GM19238 (cell line): Measurements from ENCODE around the gene TNFSF10.
"Not testable (repeated sequence)": the region's sequence is repeated elsewhere in the genome, so short reads cannot be mapped to it uniquely, and the experiment has no call there.

Experiments
- DNase-seq: peaks from one replicate; pipeline ENCODE4 v3.0.0; 2011; ENCODE audit warnings: low spot score; ENCODE audit not compliant: insufficient read length

The TNFSF10 gene

DNA sequence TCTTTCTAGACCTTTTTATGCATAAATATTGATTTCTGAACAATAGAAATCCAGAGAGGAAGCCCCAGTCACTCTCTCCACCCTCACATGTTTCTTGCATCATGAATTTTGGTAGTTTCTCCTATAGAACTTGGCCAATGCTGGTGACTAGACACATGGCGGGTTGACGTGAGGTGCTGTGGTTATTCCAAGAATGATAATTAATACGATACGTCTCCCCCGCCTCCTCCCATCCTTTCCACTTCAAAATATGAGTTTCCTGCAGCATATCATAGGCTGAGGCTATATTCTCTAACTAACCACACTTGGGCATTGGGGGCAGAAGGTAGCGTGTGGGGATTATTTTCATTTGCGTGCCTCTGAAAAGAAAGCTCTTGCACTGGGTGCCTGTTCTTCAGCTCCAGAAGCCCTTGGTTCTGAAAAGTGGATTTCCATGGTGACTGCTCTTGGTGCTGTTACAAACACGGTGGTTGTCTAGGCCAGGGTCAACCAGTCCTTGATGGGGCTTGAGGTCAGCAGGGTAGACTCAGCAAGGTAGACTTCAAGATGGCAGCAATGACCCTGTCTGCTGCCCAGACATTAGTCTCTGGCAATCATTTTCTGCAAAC is 5.3 kb downstream of the TNFSF10 start:
- DNase-seq, result no peak

DNA sequence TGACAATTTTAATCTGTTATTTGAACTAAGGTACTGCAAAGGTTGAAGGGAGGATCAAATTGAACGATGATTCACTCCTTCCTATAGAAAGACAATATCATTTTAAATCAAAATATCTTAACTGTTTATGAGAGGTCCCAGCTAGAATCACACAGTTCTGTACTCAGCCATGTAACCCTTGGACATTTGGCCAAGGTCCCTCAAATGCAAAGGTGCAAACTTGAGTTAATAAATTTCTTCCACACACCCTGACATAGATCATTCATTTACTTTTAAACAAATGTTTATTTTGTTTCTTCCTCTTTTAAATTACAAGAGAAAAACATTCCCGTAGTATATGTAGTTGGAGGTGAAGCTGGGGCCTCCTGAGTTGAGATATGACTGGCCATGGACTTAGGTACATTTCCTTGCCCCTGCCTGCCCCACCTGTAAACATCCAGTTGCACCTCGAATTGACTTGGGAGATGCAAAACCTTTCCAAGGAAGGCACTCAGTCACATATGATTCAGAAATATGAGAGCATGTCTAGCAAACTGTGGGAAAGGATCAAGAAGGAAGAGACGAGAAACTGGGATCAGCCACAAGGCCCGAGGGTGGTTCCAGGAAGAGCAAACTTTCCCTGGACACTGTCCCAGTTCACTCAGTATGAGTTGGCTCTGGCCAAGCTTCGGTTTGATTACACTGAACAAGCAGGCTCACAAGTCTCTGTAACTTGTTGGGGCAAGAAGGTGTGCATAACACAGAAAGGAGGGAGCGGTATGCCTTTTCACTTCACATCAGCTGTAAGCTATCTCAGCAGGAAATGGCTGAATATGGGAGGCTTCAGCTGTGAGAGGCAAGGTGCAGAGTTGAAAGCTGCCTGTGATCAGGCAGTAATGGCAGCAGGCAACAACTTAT is 6.7 kb downstream of the TNFSF10 start:
- no peak for DNase-seq

- DNase-seq, result no peak
Observed at GRCh38 chr3:172515130-172515918, 7.9 kb downstream of the TNFSF10 start.

DNA sequence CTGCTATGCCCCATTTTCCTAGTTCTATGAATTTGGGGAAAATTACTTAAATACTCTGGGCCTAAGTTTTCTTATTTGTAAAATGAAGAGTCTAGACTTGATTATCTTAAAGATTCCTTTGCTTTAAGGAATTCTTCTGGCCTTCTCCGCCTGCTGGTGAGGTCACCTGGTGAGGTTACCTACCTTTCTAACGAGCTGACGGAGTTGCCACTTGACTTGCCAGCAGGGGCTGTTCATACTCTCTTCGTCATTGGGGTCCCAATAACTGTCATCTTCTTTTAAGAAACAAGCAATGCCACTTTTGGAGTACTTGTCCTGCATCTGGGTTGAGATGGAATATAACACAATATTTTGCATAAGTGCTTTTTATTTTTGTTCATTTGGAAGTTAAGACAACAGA is 8.6 kb downstream of the TNFSF10 start:
- DNase-seq, result no peak

DNA sequence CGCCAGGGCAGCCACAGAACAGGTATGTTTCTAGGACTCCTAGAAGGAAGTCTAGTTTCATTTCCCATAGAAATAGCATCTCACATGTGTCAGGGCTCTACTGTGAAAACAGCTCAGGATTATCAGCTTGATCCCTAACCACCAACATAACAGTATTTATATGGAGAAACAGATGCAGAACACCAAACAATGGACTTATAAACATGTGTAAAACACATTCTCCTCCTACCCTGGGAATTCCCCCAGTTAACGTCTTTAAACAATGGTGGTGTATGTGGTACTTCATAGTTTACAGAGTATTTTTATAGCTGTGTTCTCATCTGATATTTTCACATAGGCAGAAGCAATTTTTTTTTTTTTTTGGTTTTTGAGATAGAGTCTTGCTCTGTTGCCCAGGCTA is 9.7 kb downstream of the TNFSF10 start:
- no peak for DNase-seq

GRCh38 chr3:172511783-172512762 is 11.2 kb downstream of the TNFSF10 start:
- DNase-seq, result no peak

DNA sequence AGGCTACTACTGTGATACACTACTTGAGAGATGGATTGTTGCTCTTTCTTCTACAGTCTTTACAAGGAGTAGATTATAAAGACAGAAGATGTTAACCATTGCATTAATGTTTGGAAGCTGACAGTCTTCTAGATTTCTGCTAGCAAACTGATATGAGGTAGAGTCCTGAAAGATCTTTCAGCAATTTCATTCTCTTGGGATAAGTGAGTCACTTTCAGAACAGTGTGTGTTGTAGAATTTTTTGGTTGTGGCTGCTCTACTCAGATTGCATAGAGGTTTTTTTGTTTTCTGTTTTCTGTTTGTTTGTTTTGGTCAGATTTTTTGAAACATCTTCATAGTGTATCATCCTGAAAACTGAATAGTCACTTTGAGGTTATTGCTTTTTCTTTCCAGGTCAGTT is 17.1 kb downstream of the TNFSF10 start:
- DNase-seq, result no peak

- no peak for DNase-seq
Observed at GRCh38 chr3:172501540-172501939, 21.7 kb downstream of the TNFSF10 start.

DNA sequence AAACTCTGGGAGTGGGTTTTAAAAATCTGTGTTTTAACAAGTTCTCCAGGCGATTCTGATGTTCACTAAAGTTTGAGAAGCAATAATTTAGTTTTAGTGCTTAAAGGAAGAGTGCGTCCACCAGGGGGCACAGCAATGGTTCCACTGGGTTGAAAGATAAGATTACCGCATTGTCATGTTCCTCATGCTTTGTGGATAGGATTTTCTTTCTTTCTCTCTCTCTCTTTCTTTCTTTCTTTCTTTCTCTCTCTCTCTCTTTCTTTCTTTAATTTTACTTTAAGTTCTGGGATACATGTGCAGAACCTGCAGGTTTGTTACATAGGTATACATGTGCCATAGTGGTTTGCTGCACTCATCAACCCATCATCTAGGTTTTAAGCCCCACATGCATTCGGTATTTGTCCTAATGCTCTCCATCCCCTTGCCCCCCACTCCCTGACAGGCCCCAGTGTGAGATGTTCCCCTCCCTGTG is 33.0 kb downstream of the TNFSF10 start:
- not testable (repeated sequence) for DNase-seq

DNA sequence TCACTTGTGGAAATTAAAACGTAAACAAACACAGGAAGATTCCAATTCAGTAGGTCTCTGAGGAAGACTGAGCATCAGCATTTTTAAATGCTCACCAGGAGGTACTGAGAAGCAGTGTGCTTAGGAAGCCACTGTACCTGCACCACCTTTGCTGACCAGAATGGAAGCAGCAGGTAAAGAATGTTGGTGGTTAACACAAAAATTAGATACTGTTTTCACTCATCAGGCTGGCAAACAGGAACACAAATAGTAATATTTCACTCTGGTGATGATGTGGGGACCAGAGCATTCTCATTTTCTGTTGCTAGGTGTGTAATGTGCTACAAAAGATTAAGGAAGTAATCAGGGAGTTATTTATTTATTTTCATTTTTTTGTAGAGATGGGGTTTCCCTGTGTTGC is 45.1 kb downstream of the TNFSF10 start:
- no peak for DNase-seq

DNA sequence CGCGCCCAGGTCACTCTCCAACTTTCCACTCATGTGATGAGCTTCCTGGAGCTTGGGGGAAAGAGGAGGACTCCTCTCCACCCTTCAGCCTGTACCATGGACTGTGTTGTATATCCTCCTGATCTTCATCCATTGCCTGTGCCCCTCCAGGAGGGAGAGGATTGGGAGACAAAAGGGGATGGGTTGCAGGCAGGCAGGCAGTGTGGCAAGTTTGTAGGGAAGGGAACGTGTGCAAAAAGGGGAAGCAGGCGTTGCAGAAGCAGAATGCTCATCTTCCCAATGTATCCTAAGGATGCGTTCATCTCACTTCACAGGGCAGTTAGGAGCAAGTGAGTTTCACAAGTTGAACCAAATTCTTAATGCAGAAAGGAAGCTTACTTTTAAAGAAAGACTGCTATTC is 46.9 kb downstream of the TNFSF10 start:
- no peak for DNase-seq

DNA sequence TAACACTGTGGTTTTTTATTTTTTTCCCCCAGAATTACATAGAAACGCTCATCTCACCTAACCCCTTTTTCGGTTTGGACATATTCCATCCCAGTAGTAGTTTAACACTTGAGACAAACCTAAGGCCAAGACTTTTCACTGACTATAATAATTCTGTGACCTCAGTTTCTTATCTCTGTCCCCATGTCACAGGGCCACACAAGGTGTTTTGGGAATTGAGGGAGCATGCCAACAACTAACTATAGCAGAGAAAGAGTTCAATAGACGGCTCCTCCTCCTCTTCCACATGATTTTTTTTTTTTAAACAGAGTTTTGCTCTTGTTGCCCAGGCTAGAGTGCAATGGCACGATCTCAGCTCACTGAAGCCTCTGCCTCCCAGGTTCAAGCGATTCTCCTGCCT is 47.5 kb downstream of the TNFSF10 start:
- no peak for DNase-seq

- DNase-seq, result no peak
Observed at GRCh38 chr3:172471903-172472302, 51.3 kb downstream of the TNFSF10 start.

DNA sequence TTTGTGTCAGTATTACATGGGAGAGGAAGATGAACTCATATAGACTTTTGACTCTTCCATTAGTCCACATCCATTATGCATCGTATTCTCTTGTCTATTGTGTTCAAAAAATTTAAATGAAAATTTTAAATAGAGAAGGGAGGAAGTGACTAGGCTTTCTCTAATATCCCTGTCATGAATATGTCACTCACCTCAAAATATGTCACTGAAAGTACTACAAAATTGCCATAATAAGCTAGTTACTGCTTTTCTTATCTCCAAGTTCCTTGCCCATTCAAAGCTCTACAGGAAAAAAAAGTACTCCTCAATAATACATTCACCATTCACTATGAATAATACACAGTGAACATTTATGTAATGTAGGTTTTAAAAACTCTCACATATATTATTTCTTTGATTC is 52.6 kb downstream of the TNFSF10 start:
- DNase-seq, result no peak

- DNase-seq, result no peak
Observed at GRCh38 chr3:172467170-172467824, 55.9 kb downstream of the TNFSF10 start.

GRCh38 chr3:172466553-172467130 is 56.6 kb downstream of the TNFSF10 start:
- DNase-seq, result no peak

DNA sequence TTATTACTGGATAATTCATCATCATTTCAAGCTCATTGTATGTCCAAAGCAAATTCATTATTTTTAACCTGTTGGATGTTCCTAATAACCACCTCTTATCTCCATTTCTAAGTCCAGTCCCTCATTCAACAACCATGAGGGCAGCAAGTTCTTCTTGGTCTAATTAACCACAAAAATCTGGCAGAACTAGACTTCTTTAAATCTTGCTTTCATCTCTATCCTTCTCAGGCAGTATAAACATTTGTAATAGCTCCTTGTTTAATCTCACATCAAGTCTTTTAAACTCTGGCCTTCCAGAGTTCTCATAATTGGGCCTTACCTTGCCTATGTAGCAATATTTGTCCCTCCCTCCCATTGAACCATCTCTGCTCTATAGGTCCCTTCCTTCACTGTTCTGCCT is 57.9 kb downstream of the TNFSF10 start:
- no peak for DNase-seq

DNA sequence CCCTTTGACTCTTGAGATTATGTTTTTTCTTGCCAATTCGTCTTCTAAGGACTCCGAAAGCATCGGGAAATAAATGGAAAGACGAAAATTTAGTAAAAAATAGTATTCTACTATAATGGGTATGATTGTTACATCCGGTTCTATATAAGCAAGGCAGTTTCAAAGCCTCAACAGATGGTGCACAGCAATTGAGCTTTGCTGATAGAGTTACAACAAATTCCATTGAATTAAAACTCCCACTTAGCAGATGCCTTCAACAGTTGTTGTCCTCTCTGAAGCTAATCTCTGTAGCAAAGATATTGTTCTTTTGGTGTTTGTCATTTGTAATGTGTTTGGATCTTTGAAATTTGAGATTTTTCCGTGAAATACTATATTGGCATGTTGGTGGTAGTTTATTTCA is 58.9 kb downstream of the TNFSF10 start:
- DNase-seq, result no peak

- peak; percentile 22 for DNase-seq
Observed at GRCh38 chr3:172461530-172462138, 61.6 kb downstream of the TNFSF10 start.

GRCh38 chr3:172456404-172456803 is 66.8 kb downstream of the TNFSF10 start:
- DNase-seq, result no peak
